H9 (cell line): ENCODE measurements around the gene YKT6. TPM values are rescaled to one million over a fixed set of nuclear protein-coding genes. Genes with fewer than 3 reads are reported as not detected.

Experiments
- DNase-seq: peaks from one replicate; pipeline ENCODE4 v3.0.0-alpha.2; 2017
- H2AFZ ChIP-seq: one replicate; pipeline ENCODE4 v1.6.1; 2013; ENCODE audit warnings: mild to moderate bottlenecking, low read length, control low read depth, moderate library complexity
- H2AK5ac ChIP-seq: 2 replicates; pipeline ENCODE4 v1.6.1; 2013; ENCODE audit warnings: low read length, control low read depth, mixed read lengths; ENCODE audit not compliant: insufficient read length
- H2BK120ac ChIP-seq: one replicate; pipeline ENCODE4 v1.6.1; 2013; ENCODE audit warnings: low read depth, mild to moderate bottlenecking, low read length, control low read depth, inconsistent platforms; ENCODE audit not compliant: poor library complexity, severe bottlenecking
- H2BK12ac ChIP-seq: 2 replicates; pipeline ENCODE4 v1.6.1; 2013; ENCODE audit warnings: low read length, control low read depth, mixed read lengths, low read depth; ENCODE audit not compliant: insufficient read length
- H2BK15ac ChIP-seq: 2 replicates; pipeline ENCODE4 v1.6.1; 2013; ENCODE audit warnings: low read depth, low read length, control low read depth
- H2BK20ac ChIP-seq: one replicate; pipeline ENCODE4 v1.6.1; 2013; ENCODE audit warnings: low read depth, mild to moderate bottlenecking, low read length, control low read depth, inconsistent platforms; ENCODE audit not compliant: poor library complexity, severe bottlenecking
- H2BK5ac ChIP-seq: 2 replicates; pipeline ENCODE4 v1.6.1; 2013; ENCODE audit warnings: low read length, control low read depth, mixed read lengths; ENCODE audit not compliant: insufficient read length
- H3K14ac ChIP-seq: 2 replicates; pipeline ENCODE4 v1.6.1; 2013; ENCODE audit warnings: low read length, control low read depth; ENCODE audit not compliant: insufficient read depth
- H3K18ac ChIP-seq: 2 replicates; pipeline ENCODE4 v1.6.1; 2013; ENCODE audit warnings: low read depth, mild to moderate bottlenecking, mixed read lengths, low read length, control low read depth; ENCODE audit not compliant: insufficient read length
- H3K23ac ChIP-seq: 2 replicates; pipeline ENCODE4 v1.6.1; 2013; ENCODE audit warnings: low read length, control low read depth, mixed read lengths, low read depth; ENCODE audit not compliant: insufficient read length
- H3K23me2 ChIP-seq: 2 replicates; pipeline ENCODE4 v1.6.1; 2013; ENCODE audit warnings: low read depth, mild to moderate bottlenecking, mixed read lengths, low read length, control low read depth; ENCODE audit not compliant: insufficient read length, poor library complexity, severe bottlenecking
- H3K27ac ChIP-seq: 2 replicates; pipeline ENCODE4 v1.5.1; 2013; ENCODE audit warnings: low read length, control low read depth, mixed read lengths, low read depth; ENCODE audit not compliant: insufficient read length
- H3K27me3 ChIP-seq: 2 replicates; pipeline ENCODE4 v1.6.1; 2013; ENCODE audit warnings: low read length, control low read depth, inconsistent platforms; ENCODE audit not compliant: insufficient read depth
- H3K4ac ChIP-seq: 2 replicates; pipeline ENCODE4 v1.6.1; 2013; ENCODE audit warnings: low read depth, mild to moderate bottlenecking, control low read depth, inconsistent platforms, low read length, moderate library complexity
- H3K4me1 ChIP-seq: 2 replicates; pipeline ENCODE4 v1.6.1; 2013; ENCODE audit warnings: low read length, control low read depth, inconsistent platforms; ENCODE audit not compliant: insufficient read depth
- H3K4me2 ChIP-seq: 2 replicates; pipeline ENCODE4 v1.6.1; 2013; ENCODE audit warnings: low read length, control low read depth, mixed read lengths; ENCODE audit not compliant: insufficient read length, insufficient read depth
- H3K56ac ChIP-seq: 2 replicates; pipeline ENCODE4 v1.6.1; 2013; ENCODE audit warnings: low read depth, mild to moderate bottlenecking, mixed read lengths, low read length, control low read depth; ENCODE audit not compliant: insufficient read length
- H3K79me1 ChIP-seq: 2 replicates; pipeline ENCODE4 v1.6.1; 2013; ENCODE audit warnings: low read depth, mild to moderate bottlenecking, moderate library complexity, low read length, control low read depth, inconsistent platforms; ENCODE audit not compliant: insufficient read depth, poor library complexity, severe bottlenecking
- H3K79me2 ChIP-seq: 2 replicates; pipeline ENCODE4 v1.6.1; 2013; ENCODE audit warnings: low read length, control low read depth, inconsistent platforms; ENCODE audit not compliant: insufficient read depth
- H3K9ac ChIP-seq: 2 replicates; pipeline ENCODE4 v1.6.1; 2013; ENCODE audit warnings: low read length, control low read depth, mixed read lengths; ENCODE audit not compliant: insufficient read length; ENCODE audit errors: extremely low read depth
- H3K9me3 ChIP-seq: one replicate; pipeline ENCODE4 v1.6.1; 2013; ENCODE audit warnings: low read depth, low read length, inconsistent platforms; ENCODE audit not compliant: control insufficient read depth
- H3T11ph ChIP-seq: one replicate; pipeline ENCODE4 v1.6.1; 2013; ENCODE audit warnings: mild to moderate bottlenecking, low read length, control low read depth, inconsistent platforms
- H4K20me1 ChIP-seq: one replicate; pipeline ENCODE4 v1.6.1; 2013; ENCODE audit not compliant: control insufficient read depth, insufficient read length, insufficient read depth
- H4K5ac ChIP-seq: 2 replicates; pipeline ENCODE4 v1.6.1; 2013; ENCODE audit warnings: low read depth, mild to moderate bottlenecking, mixed read lengths, low read length, control low read depth; ENCODE audit not compliant: insufficient read length
- H4K8ac ChIP-seq: replicated peaks from 2 replicates; pipeline ENCODE4 v1.6.1; 2013; ENCODE audit warnings: low read length, control low read depth, mixed read lengths, low read depth; ENCODE audit not compliant: insufficient read length
- H4K91ac ChIP-seq: 2 replicates; pipeline ENCODE4 v1.6.1; 2013; ENCODE audit warnings: low read depth, mild to moderate bottlenecking, moderate library complexity, mixed read lengths, low read length, control low read depth; ENCODE audit not compliant: insufficient read length
- H3K27ac Mint-ChIP-seq, 3 experiments: 2 replicates in 2 of 3; 3 replicates in 1 of 3; pipeline ENCODE4 v1.8.0; 2020 to 2021; ENCODE audit warnings: mixed read lengths in 3 of 3, mild to moderate bottlenecking in 1 of 3, moderate library complexity in 1 of 3
- H3K27me3 Mint-ChIP-seq: 2 replicates; pipeline ENCODE4 v1.8.0; 2021; ENCODE audit warnings: low read depth, mild to moderate bottlenecking, moderate library complexity, mixed read lengths
- H3K36me3 Mint-ChIP-seq, 3 experiments: 2 replicates in 2 of 3; 3 replicates in 1 of 3; pipeline ENCODE4 v1.8.0; 2020 to 2021; ENCODE audit warnings: low read depth in 3 of 3, mixed read lengths in 3 of 3; ENCODE audit not compliant: insufficient read depth in 1 of 3
- H3K4me1 Mint-ChIP-seq, 2 experiments: 2 replicates each; pipeline ENCODE4 v1.8.0; 2020; ENCODE audit warnings: mixed read lengths in 2 of 2
- H3K4me3 Mint-ChIP-seq, 2 experiments: 2 replicates in 1 of 2; 3 replicates in 1 of 2; pipeline ENCODE4 v1.8.0; 2020 to 2021; ENCODE audit warnings: mild to moderate bottlenecking in 2 of 2, mixed read lengths in 2 of 2, moderate library complexity in 1 of 2
- H3K9me3 Mint-ChIP-seq, 2 experiments: 2 replicates in 1 of 2; 3 replicates in 1 of 2; pipeline ENCODE4 v1.8.0; 2020; ENCODE audit warnings: mild to moderate bottlenecking in 2 of 2, mixed read lengths in 2 of 2, moderate library complexity in 1 of 2
- CTCF ChIP-seq: fragments of 200-600 bp; sonication (generic); conservative IDR thresholded peaks from 3 replicates; pipeline ENCODE4 v1.8.0; 2021; ENCODE audit warnings: antibody characterized with exemption, mild to moderate bottlenecking
- WGBS: extraction: QIAGEN DNeasy Blood & Tissue Kit; methylation state at CpG from one replicate; pipeline ENCODE4 v1.1.7; 2013; ENCODE audit warnings: missing lambda C conversion rate, low lambda C conversion rate, mixed read lengths; ENCODE audit not compliant: insufficient read length; ENCODE audit errors: extremely low coverage; 5-methylcytosine and 5-hydroxymethylcytosine counted together
- total RNA-seq: library from RNA; stranded (reverse); gene quantifications from 2 replicates; pipeline ENCODE4 v1.2.1, GENCODE V29; 2021

YKT6 gene
- total RNA-seq, 1 experiment from 2014 or later: 104 TPM

- H2BK20ac ChIP-seq: no peak overlapping the region
- H3K9me3 ChIP-seq: no peaks in the 10 kb centered on the region
- no peak overlapping the region for H3K56ac ChIP-seq
- Mint-ChIP-seq H3K9me3 (no peaks in the 10 kb centered on the region; a peak in 1 of 5 replicates), H3K4me1 (peaks cover 33 to 56% of the 10 kb centered on the region in 2 experiments), H3K36me3 (no peaks in the 10 kb centered on the region), H3K27me3 (no peaks in the 10 kb centered on the region; the same call in 1 of the 2 replicates), H3K4me3 (peak overlapping the region in 1 of 2 experiments; percentile 12; a peak in 1 of 5 replicates), H3K27ac (no peak overlapping the region)
- no peak for DNase-seq
- no peak overlapping the region for H3K4me2 ChIP-seq
- H3K4ac ChIP-seq: no peak overlapping the region
- no peak overlapping the region for H2BK120ac ChIP-seq
- no peak overlapping the region for H4K8ac ChIP-seq
- H3K27me3 ChIP-seq: no peaks in the 10 kb centered on the region
- no peak for TF ChIP-seq CTCF
- no peaks in the 10 kb centered on the region; the same call in 1 of the 2 replicates for H3K4me1 ChIP-seq
- no CpG with 5 or more reads among the region's 30 CpGs for WGBS
- H3K79me2 ChIP-seq: no peaks in the 10 kb centered on the region
- H3K18ac ChIP-seq: no peak overlapping the region
- H2AFZ ChIP-seq: no peak overlapping the region
- H2AK5ac ChIP-seq: no peak overlapping the region
- H3K9ac ChIP-seq: no peak overlapping the region
- no peak overlapping the region for H2BK15ac ChIP-seq
- no peak overlapping the region for H3K27ac ChIP-seq
- no peaks in the 10 kb centered on the region for H3K23me2 ChIP-seq
- H4K5ac ChIP-seq: no peak overlapping the region
- H2BK12ac ChIP-seq: no peak overlapping the region
- no peak overlapping the region for H2BK5ac ChIP-seq
- no peak overlapping the region for H3K23ac ChIP-seq
- H3K14ac ChIP-seq: no peak overlapping the region
- no peak overlapping the region for H3T11ph ChIP-seq
- H3K79me1 ChIP-seq: no peaks in the 10 kb centered on the region
- H4K91ac ChIP-seq: no peak overlapping the region
- H4K20me1 ChIP-seq: no peaks in the 10 kb centered on the region
These were observed 20.5 kb downstream of the YKT6 start for GRCh38 chr7:44221231-44221791.
